K562 treated with DMSO at 1 percent for 48 hours (cell line): ENCODE results near the gene KRTAP6-3. TPM values are rescaled to one million over a fixed set of nuclear protein-coding genes. Genes with fewer than 3 reads are reported as not detected.

Source experiments
- total RNA-seq: library from RNA; unstranded; fragments of 300-600 nt; gene quantifications from 2 replicates; pipeline ENCODE4 v1.2.3, GENCODE V29; 2022; ENCODE audit warnings: low replicate concordance; ENCODE audit errors: extremely low read depth

KRTAP6-3 gene
- not detected in 2 replicates for total RNA-seq

GRCh38 chr21:30592140-30592539 lies at the start of gene KRTAP6-3:
Gene KRTAP6-3 (plus strand): TSS chr21:30592440. CDS start chr21:30592446, 6 bp downstream.

GRCh38 chr21:30561264-30561895 lies 30.9 kb upstream of the KRTAP6-3 start, which contains the start of gene KRTAP19-7:
Gene KRTAP19-7 (minus strand): TSS chr21:30561314. CDS start chr21:30561289, 25 bp downstream.

GRCh38 chr21:30590297-30590696 lies 1.9 kb upstream of the KRTAP6-3 start, which contains the start of gene KRTAP22-2:
Gene KRTAP22-2 (minus strand): TSS chr21:30590397.

GRCh38 chr21:30598802-30599201 lies 6.6 kb downstream of the KRTAP6-3 start, which contains the start of gene KRTAP6-2:
Gene KRTAP6-2 (minus strand): TSS chr21:30598902. CDS start chr21:30598874, 28 bp downstream.

GRCh38 chr21:30600787-30601186 lies 8.5 kb downstream of the KRTAP6-3 start, which contains the start of gene KRTAP22-1:
Gene KRTAP22-1 (plus strand): TSS chr21:30601087.

GRCh38 chr21:30613836-30614235 lies 21.6 kb downstream of the KRTAP6-3 start, which contains the start of gene KRTAP6-1:
Gene KRTAP6-1 (minus strand): TSS chr21:30613930. CDS start chr21:30613904, 26 bp downstream.

GRCh38 chr21:30616125-30616524 lies 23.9 kb downstream of the KRTAP6-3 start, which contains the start of gene KRTAP20-1:
Gene KRTAP20-1 (plus strand): TSS chr21:30616425. CDS start chr21:30616455, 30 bp downstream.

GRCh38 chr21:30620522-30620921 lies 28.3 kb downstream of the KRTAP6-3 start, which contains the start of gene KRTAP20-4:
Gene KRTAP20-4 (plus strand): TSS chr21:30620627.

GRCh38 chr21:30634906-30635305 lies 42.7 kb downstream of the KRTAP6-3 start, which contains the start of gene KRTAP20-2:
Gene KRTAP20-2 (plus strand): TSS chr21:30635206. CDS start chr21:30635264, 58 bp downstream.

GRCh38 chr21:30642564-30642963 lies 50.3 kb downstream of the KRTAP6-3 start, which contains the start of gene KRTAP20-3:
Gene KRTAP20-3 (plus strand): TSS chr21:30642864.

Other genes with a start within 250 kb of the KRTAP6-3 start
- gene KRTAP23-1, start 243.8 kb upstream of the KRTAP6-3 start, total RNA-seq = not detected in 2 replicates
- gene KRTAP13-2, start 220.2 kb upstream of the KRTAP6-3 start, total RNA-seq = not detected in 2 replicates
- not detected in 2 replicates for gene KRTAP13-1, start 196.4 kb upstream of the KRTAP6-3 start, total RNA-seq
- gene KRTAP13-3, start 166.5 kb upstream of the KRTAP6-3 start, total RNA-seq = not detected in 2 replicates
- not detected in 2 replicates for gene KRTAP13-4, start 162.2 kb upstream of the KRTAP6-3 start, total RNA-seq
- not detected in 2 replicates for gene KRTAP15-1, start 152.2 kb upstream of the KRTAP6-3 start, total RNA-seq
- gene KRTAP19-1, start 112.1 kb upstream of the KRTAP6-3 start, total RNA-seq = not detected in 2 replicates
- gene KRTAP19-2, start 105.0 kb upstream of the KRTAP6-3 start, total RNA-seq = not detected in 2 replicates
- not detected in 2 replicates for gene KRTAP19-3, start 100.4 kb upstream of the KRTAP6-3 start, total RNA-seq
- gene KRTAP19-4, start 95.3 kb upstream of the KRTAP6-3 start, total RNA-seq = not detected in 2 replicates
- not detected in 2 replicates for gene KRTAP19-5, start 90.3 kb upstream of the KRTAP6-3 start, total RNA-seq
- not detected in 2 replicates for gene KRTAP19-6, start 50.6 kb upstream of the KRTAP6-3 start, total RNA-seq
- gene KRTAP19-7, start 31.1 kb upstream of the KRTAP6-3 start, total RNA-seq = not detected in 2 replicates
- gene KRTAP22-2, start 2.0 kb upstream of the KRTAP6-3 start, total RNA-seq = not detected in 2 replicates
- not detected in 2 replicates for gene KRTAP6-2, start 6.5 kb downstream of the KRTAP6-3 start, total RNA-seq
- gene KRTAP22-1, start 8.6 kb downstream of the KRTAP6-3 start, total RNA-seq = not detected in 2 replicates
- not detected in 2 replicates for gene KRTAP6-1, start 21.5 kb downstream of the KRTAP6-3 start, total RNA-seq
- not detected in 2 replicates for gene KRTAP20-1, start 24.0 kb downstream of the KRTAP6-3 start, total RNA-seq
- not detected in 2 replicates for gene KRTAP20-4, start 28.2 kb downstream of the KRTAP6-3 start, total RNA-seq
- not detected in 2 replicates for gene KRTAP20-2, start 42.8 kb downstream of the KRTAP6-3 start, total RNA-seq
- gene KRTAP20-3, start 50.4 kb downstream of the KRTAP6-3 start, total RNA-seq = not detected in 2 replicates
- not detected in 2 replicates for gene KRTAP21-3, start 126.3 kb downstream of the KRTAP6-3 start, total RNA-seq
- gene KRTAP21-2, start 154.8 kb downstream of the KRTAP6-3 start, total RNA-seq = not detected in 2 replicates
- not detected in 2 replicates for gene KRTAP21-1, start 163.0 kb downstream of the KRTAP6-3 start, total RNA-seq
- not detected in 2 replicates for gene KRTAP8-1, start 220.8 kb downstream of the KRTAP6-3 start, total RNA-seq
- not detected in 2 replicates for gene KRTAP7-1, start 237.3 kb downstream of the KRTAP6-3 start, total RNA-seq